GM12892 (cell line): Measurements from ENCODE around the gene UST.
A peak's percentile ranks its signal among the peaks of the same experiment; 100 is the strongest.

Experiments used
- DNase-seq: peaks from one replicate; pipeline ENCODE4 v3.0.0; 2011; ENCODE audit not compliant: insufficient read length
- FAIRE-seq: peaks from 2 replicates; lab custom pipeline; 2011; peaks lifted over from hg19 to GRCh38; lab: Jason Lieb, UNC
- POLR2A ChIP-seq: IDR thresholded peaks from 2 replicates; pipeline ENCODE4 v1.6.1; 2011; ENCODE audit warnings: low read depth, low read length, control low read depth
- POLR2AphosphoS5 ChIP-seq: IDR thresholded peaks from 2 replicates; pipeline ENCODE4 v1.6.1; 2011; ENCODE audit warnings: low read depth, low read length, control low read depth
- TAF1 ChIP-seq: IDR thresholded peaks from 2 replicates; pipeline ENCODE4 v1.6.1; 2011; ENCODE audit warnings: low read depth, mild to moderate bottlenecking, control low read depth, low read length, borderline replicate concordance

The UST gene

GRCh38 chr6:149108038-149108748 lies 361.4 kb downstream of the UST start:
- FAIRE-seq: no peak
- no peak for DNase-seq
- TF ChIP-seq TAF1 (no peak), POLR2A (no peak), POLR2AphosphoS5 (no peak)

- no peak for DNase-seq
- peak; percentile 42 for FAIRE-seq
- TF ChIP-seq POLR2A (no peak), TAF1 (no peak), POLR2AphosphoS5 (no peak)
Observed at GRCh38 chr6:149108749-149109100, 361.9 kb downstream of the UST start.

- DNase-seq (no peak), FAIRE-seq (peak; percentile 98)
- TF ChIP-seq POLR2AphosphoS5 (no peak), TAF1 (no peak), POLR2A (no peak)
Observed at GRCh38 chr6:149109397-149110070, 362.7 kb downstream of the UST start.

DNA sequence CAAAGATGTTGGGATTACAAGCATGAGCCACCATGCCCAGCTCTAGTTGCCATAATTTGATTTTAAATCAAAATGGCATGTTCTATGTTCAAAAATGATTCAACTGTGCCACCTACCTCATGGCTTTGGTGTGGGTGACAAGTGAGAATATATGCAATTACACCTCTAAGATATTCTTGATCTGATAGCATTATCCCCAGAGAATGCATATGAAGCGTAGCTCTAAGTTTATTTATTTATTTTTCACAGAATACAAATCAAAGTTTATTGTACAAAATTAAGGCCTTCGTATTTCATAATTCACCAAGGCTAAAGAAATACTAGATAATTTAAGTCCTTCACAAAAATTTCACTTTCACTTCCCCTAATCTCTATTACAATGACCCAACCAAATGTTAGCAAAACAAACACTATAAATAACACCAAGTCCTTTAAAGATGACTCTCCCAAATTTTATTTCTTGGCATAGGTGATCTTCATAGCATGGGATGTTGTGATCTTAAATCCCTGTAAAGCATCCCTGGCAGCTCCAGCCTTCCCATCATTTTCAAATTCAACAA lies 364.8 kb downstream of the UST start:
- DNase-seq (no peak), FAIRE-seq (peak; percentile 50)
- TF ChIP-seq POLR2AphosphoS5 (no peak), TAF1 (no peak), POLR2A (no peak)

GRCh38 chr6:149112976-149113375 lies 366.1 kb downstream of the UST start:
- DNase-seq (no peak), FAIRE-seq (peak; percentile 89)
- TF ChIP-seq POLR2A: 0 out of 2 replicates have a peak, but pooled peaks have one; percentile 28
- TF ChIP-seq TAF1: no peak

DNA sequence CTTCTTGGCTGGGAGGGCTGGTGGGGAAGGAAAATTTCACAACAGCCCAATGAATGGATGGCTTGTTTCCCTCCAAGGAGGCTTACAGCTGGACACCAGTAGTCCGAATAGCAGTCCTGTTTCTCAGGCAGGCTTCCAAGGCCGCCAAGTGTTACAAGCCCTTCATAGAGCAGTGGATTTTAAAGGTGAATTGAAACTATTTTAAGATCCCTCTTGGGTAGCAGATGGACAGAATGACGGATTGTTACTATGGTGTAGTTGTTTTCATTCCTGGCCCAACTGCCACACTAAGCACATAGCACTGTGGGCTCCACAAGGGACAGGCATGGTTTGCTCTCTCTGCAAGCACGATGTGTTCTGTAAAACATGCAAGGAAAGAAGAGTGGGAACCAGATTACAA lies 367.3 kb downstream of the UST start:
- TF ChIP-seq POLR2A (no peak), TAF1 (no peak), POLR2AphosphoS5 (no peak)
- DNase-seq: no peak
- no peak for FAIRE-seq

- no peak for FAIRE-seq
- no peak for DNase-seq
- no peak for TF ChIP-seq POLR2A
- TF ChIP-seq POLR2AphosphoS5: no peak
- TF ChIP-seq TAF1: no peak
Observed at GRCh38 chr6:149118737-149119653, 372.2 kb downstream of the UST start.

DNA sequence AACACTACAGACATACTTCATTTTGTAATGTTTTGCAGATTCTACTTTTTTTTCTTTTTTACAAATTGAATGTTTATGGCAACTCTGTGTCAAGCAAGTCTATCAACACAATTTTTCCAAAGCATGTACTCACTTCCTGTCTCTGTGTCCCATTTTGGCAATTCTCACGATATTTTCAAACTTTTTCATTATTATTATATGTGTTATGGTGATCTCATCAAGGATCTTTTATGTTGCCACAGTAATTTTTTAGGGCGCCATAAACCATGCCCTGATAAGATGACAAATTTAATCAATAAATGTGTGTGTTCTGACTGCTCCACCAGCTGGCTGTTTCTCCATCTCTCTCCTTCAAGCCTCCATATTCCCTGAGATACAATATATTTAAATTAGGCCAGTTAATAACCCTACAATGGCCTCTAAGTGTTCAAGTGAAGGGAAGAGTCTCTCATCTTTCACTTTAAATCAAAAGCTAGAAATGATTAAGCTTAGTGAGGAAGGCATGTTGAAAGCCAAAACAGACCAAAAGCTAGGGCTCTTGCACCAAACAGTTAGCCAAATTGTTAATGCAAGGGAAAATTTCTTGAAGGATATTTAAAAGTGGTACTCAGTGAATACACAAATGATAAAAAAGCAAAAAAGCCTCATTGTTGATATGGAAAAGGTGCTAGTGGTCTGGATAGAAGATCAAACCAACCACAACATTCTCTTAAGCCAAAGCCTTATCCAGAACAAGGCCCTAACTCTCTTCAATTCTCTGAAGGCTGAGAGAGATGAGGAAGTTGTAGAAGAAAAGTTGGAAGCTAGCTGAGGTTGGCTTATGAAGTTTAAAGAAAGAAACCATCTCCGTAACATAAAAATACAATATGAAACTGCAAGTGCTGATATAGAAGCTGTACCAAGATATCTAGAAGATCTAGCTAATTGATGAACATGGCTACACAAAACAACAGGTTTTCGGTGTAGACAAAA lies 376.3 kb downstream of the UST start:
- FAIRE-seq (peak; percentile 21), DNase-seq (no peak)
- TF ChIP-seq TAF1: no peak
- no peak for TF ChIP-seq POLR2A
- no peak for TF ChIP-seq POLR2AphosphoS5

- FAIRE-seq (peak; percentile 24), DNase-seq (no peak)
- TF ChIP-seq POLR2AphosphoS5 (no peak), TAF1 (no peak)
Observed at GRCh38 chr6:149125309-149125708, 378.5 kb downstream of the UST start.
